ENCODE results near the gene BRF1. TPM values are rescaled to one million over a fixed set of nuclear protein-coding genes. Genes with fewer than 3 reads are reported as not detected.

The BRF1 gene
- total RNA-seq, 1 experiment from 2014 or later = 41.2 TPM

- Histone ChIP-seq H3K4me1 (ENCODE audit: control insufficient read depth in 1 of 2, insufficient read depth in 2 of 2, low read length in 2 of 2) (peaks cover 0 to under 1% of the 10 kb centered on the region in 2 experiments; a peak in 1 of 4 replicates), H4K20me1 (ENCODE audit: insufficient read depth) (no peaks in the 10 kb centered on the region), H3K4me2 (ENCODE audit: low read length) (no peak overlapping the region), H3K9ac (ENCODE audit: low read length) (no peak overlapping the region), H3K27me3 (ENCODE audit: insufficient read depth, low read length) (no peaks in the 10 kb centered on the region), H3K79me2 (ENCODE audit: insufficient read depth, low read length) (no peaks in the 10 kb centered on the region), H3K4me3 (replicated peaks in 1 of 2; ENCODE audit: low read depth in 1 of 2, low read length in 2 of 2) (no peak overlapping the region), H2AFZ (ENCODE audit: low read depth, low read length, poor library complexity, severe bottlenecking) (no peak overlapping the region), H3K36me3 (ENCODE audit: control insufficient read depth in 1 of 2, insufficient read depth in 2 of 2, low read length in 2 of 2) (no peaks in the 10 kb centered on the region), H3K9me2 (ENCODE audit: insufficient read depth) (no peaks in the 10 kb centered on the region), H3K9me3 (ENCODE audit: control insufficient read depth in 1 of 2, insufficient read depth in 1 of 2, low read depth in 1 of 2, low read length in 2 of 2) (peaks cover 4 to 8% of the 10 kb centered on the region in 2 experiments; a peak in 2 of 4 replicates), H3K27ac (ENCODE audit: low read depth, low read length) (no peak overlapping the region)
- no TSS peak for BruUV-seq (replicated peaks)
- DNase-seq (ENCODE audit: low read depth, low spot score) (no peak), ATAC-seq (0 out of 2 replicates have a peak, but pooled peaks have one; percentile 6)
- TF ChIP-seq REST (IDR thresholded peaks at IDR 0.05; ENCODE audit: low read depth) (no peak), TCF7L2 (IDR thresholded peaks at IDR 0.05; ENCODE audit: borderline replicate concordance, extremely low read depth, insufficient read depth, insufficient read length) (no peak), JUND (IDR thresholded peaks at IDR 0.05) (no peak), YY1 (IDR thresholded peaks at IDR 0.05; ENCODE audit: extremely low read depth, insufficient replicate concordance, low read depth, low read length) (no peak), ATF3 (IDR thresholded peaks at IDR 0.05) (no peak), ZFX (IDR thresholded peaks at IDR 0.05) (no peak), ELF1 (IDR thresholded peaks at IDR 0.05; ENCODE audit: borderline replicate concordance, low read depth) (no peak), SP1 (IDR thresholded peaks at IDR 0.05; ENCODE audit: low read depth) (no peak), POLR2AphosphoS5 (IDR thresholded peaks at IDR 0.05; ENCODE audit: low read depth, low read length) (no peak), RAD21 (IDR thresholded peaks at IDR 0.05; ENCODE audit: low read depth) (no peak), CBX3 (IDR thresholded peaks at IDR 0.05; ENCODE audit: low read depth) (no peak), EZH2 (IDR thresholded peaks at IDR 0.05) (no peak), EGR1 (IDR thresholded peaks at IDR 0.05; ENCODE audit: low read depth) (no peak), POLR2A (IDR thresholded peaks at IDR 0.05; ENCODE audit: borderline replicate concordance, extremely low read depth, insufficient read depth, insufficient read length) (no peak), SRF (IDR thresholded peaks at IDR 0.05; ENCODE audit: low read depth) (no peak), SIN3A (IDR thresholded peaks at IDR 0.05; ENCODE audit: low read depth) (no peak), EZH2phosphoT487 (IDR thresholded peaks at IDR 0.05; ENCODE audit: borderline replicate concordance) (no peak), ZBTB33 (IDR thresholded peaks at IDR 0.05; ENCODE audit: extremely low read depth, insufficient replicate concordance, low read length) (no peak), MAX (IDR thresholded peaks at IDR 0.05) (no peak), FOSL1 (IDR thresholded peaks at IDR 0.05; ENCODE audit: low read depth) (no peak)
- RAD21 ChIA-PET (ENCODE audit: low non-redundant PET in 1 of 2, low total read pairs in 2 of 2, uncharacterized antibody in 2 of 2, unreplicated experiment in 2 of 2) = no interaction called here
- CTCF ChIA-PET = no interaction called here
- intact Hi-C loops (cut with micrococcal nuclease) = no loop called here
- POLR2A ChIA-PET = no interaction called here
Observed at GRCh38 chr14:105192866-105193731, 107.7 kb downstream of the BRF1 start.

All from HCT116 (cell line).